ENCODE measurements around the gene KATNB1.
A peak's percentile ranks its signal among the peaks of the same experiment; 100 is the strongest.
"Not testable (repeated sequence)": the region's sequence is repeated elsewhere in the genome, so short reads cannot be mapped to it uniquely, and the experiment has no call there.

The KATNB1 gene

DNA sequence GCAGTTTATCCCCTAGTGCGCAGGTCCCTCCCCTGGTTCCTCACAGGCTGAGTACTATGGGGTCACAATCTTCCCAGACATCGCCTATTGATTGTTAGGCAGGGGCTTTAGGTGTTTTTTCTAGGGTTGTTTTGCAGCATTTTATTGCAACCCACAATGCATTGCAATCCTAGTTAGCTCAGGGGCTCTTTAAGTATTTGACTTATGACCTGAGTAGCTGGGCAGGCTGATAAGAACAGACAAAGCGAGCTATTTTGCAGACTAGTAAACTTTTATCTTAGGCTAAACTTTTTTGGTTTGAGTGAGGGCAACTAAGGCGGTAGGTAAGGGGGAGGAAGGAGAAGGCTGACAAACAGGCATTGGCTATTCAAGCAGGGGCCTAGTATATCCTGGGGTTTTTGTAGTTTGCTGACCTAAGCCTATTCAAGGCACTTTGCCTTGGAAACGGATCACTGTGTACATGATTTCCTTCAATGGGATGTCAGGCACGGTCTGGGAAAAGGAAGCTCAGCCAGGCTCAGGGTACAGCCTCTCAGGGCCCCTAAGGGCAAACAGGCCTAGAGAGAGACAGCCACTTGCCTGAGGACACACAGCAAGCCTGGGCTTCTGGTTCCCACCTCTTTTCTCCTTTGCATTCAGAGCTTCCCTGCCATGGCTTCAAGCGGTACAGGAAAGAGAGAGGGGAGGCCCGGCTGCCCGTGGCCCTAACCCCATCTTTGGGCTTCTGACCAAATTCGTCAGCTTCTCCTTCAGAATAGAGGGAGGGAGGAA lies 34.6 kb upstream of the KATNB1 start:
- no peak for DNase-seq (ENCODE audit: low read depth)

- no peak for DNase-seq (ENCODE audit: low read depth)
These were observed 33.7 kb upstream of the KATNB1 start for GRCh38 chr16:57701759-57702371.

- DNase-seq (ENCODE audit: low read depth): no peak
These were observed 32.1 kb upstream of the KATNB1 start for GRCh38 chr16:57703416-57704010.

- no peak for DNase-seq (ENCODE audit: low read depth)
These were observed 31.3 kb upstream of the KATNB1 start for GRCh38 chr16:57704011-57704904.

- DNase-seq (ENCODE audit: low read depth): no peak
These were observed 30.4 kb upstream of the KATNB1 start for GRCh38 chr16:57704905-57705852.

GRCh38 chr16:57706717-57707116 lies 28.9 kb upstream of the KATNB1 start:
- no peak for DNase-seq (ENCODE audit: low read depth)

GRCh38 chr16:57707331-57707730 lies 28.2 kb upstream of the KATNB1 start:
- no peak for DNase-seq (ENCODE audit: low read depth)

- DNase-seq (ENCODE audit: low read depth): no peak
These were observed 27.4 kb upstream of the KATNB1 start for GRCh38 chr16:57708168-57708567.

- DNase-seq (ENCODE audit: low read depth): no peak
These were observed 25.9 kb upstream of the KATNB1 start for GRCh38 chr16:57709663-57710062.

- DNase-seq (ENCODE audit: low read depth): no peak
These were observed 24.2 kb upstream of the KATNB1 start for GRCh38 chr16:57711346-57711745.

GRCh38 chr16:57711993-57712392 lies 23.6 kb upstream of the KATNB1 start:
- no peak for DNase-seq (ENCODE audit: low read depth)

- not testable (repeated sequence) for DNase-seq (ENCODE audit: low read depth)
These were observed 23.0 kb upstream of the KATNB1 start for GRCh38 chr16:57712569-57712968.

DNA sequence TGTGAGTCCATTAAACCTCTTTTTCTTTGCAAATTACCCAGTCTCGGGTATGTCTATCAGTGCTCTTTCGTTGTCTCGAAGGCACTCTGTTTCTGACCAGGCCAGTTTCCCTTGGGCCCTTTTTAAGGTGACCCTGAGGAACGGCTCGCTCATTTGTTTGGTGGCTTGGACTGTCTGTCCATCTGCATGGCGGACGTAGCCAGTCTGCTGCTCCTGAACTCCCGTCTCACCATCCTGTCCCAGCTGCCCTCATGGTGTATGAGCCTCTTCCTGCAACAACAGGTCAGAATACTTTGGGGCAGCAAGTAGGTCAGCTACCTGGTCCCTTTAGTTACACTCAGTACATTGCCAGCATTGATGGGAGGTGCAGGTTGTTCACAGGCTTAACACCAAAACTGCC lies 22.0 kb upstream of the KATNB1 start:
- no peak for DNase-seq (ENCODE audit: low read depth)

DNA sequence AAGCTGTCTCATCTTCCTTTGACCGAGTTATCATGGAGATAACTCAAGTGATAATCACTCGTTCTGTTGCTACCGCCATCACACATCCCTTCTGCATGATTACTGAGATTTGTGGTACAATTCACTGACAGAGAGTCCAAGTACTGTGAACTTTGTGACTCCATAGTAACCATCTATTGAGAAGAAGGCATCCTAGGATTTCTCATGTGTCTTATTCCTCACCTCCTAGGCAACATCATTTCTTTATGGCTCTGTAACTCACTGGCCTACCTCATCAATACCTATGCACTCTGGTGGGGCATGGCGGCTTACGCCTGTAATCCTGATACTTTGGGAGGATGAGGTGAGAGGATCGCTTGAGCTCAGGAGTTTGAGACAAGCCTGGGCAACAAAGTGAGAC lies 21.5 kb upstream of the KATNB1 start:
- DNase-seq (ENCODE audit: low read depth): no peak

DNA sequence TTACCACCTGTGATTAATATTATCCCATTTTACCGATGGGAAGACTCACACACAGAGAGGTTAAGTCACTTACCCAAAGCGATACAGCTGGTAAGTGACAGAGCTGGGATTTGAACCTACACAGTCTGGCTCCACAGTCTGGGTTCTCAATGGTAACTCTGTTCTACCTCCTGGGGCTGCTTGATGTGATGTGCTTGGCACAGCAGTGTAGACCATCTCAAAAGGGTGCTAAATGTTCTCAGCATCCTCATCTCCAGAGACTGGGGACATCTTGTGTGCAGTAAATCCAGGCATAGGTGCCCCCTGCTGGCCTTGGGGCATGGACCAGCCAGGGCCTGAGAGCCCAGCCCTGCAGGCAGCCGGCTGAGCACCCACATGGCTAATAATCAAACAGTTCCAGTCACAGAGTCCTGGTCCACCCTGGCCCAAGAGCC lies 15.4 kb upstream of the KATNB1 start:
- peak; percentile 4 for DNase-seq (ENCODE audit: low read depth)

- DNase-seq (ENCODE audit: low read depth): no peak
These were observed 14.0 kb upstream of the KATNB1 start for GRCh38 chr16:57721356-57722209.

DNA sequence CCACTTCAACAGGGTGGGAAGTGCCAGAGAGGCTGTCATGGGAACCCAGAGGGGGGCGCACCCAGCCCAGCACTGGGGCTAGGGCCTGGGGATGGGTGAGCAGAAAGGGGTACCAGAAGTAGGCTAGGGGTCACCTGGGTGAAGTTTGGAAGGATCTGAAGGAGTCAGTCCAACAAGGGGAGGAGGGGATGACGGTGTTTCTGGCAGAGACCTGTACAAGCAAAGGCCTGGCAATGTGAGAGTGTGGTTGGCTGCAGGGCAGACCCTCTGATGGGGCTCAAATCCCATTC lies 13.4 kb upstream of the KATNB1 start:
- no peak for DNase-seq (ENCODE audit: low read depth)

- no peak for DNase-seq (ENCODE audit: low read depth)
These were observed 12.9 kb upstream of the KATNB1 start for GRCh38 chr16:57722651-57723050.

GRCh38 chr16:57723170-57723569 lies 12.4 kb upstream of the KATNB1 start:
- DNase-seq (ENCODE audit: low read depth): no peak

GRCh38 chr16:57724531-57724930 lies 11.0 kb upstream of the KATNB1 start:
- no peak for DNase-seq (ENCODE audit: low read depth)
